ENCODE measurements around the gene TSSC4.

TSSC4 gene

GRCh38 chr11:2396471-2396870, 4.1 kb upstream of the TSSC4 start:
- DNase-seq (ENCODE audit: low read depth, low spot score) = no peak
- no peak overlapping the region for H3K27ac ChIP-seq

GRCh38 chr11:2397005-2397404, 3.5 kb upstream of the TSSC4 start:
- H3K27ac ChIP-seq = no peak overlapping the region

GRCh38 chr11:2398664-2399355, 1.7 kb upstream of the TSSC4 start:
- peak overlapping the region; percentile 91 for H3K27ac ChIP-seq
- no peak for DNase-seq (ENCODE audit: low read depth, low spot score)

More at GRCh38 chr11:2397005-2397404, 3.5 kb upstream of the TSSC4 start:
- no peak for DNase-seq (ENCODE audit: low read depth, low spot score)

- no peak for DNase-seq (ENCODE audit: low read depth, low spot score)
- peak overlapping the region; percentile 91 for H3K27ac ChIP-seq
Observed at GRCh38 chr11:2399488-2400068, 972 bp upstream of the TSSC4 start.

GRCh38 chr11:2400762-2401435, 349 bp downstream of the TSSC4 start:
- no peak for DNase-seq (ENCODE audit: low read depth, low spot score)

GRCh38 chr11:2401436-2401984, 960 bp downstream of the TSSC4 start:
- DNase-seq (ENCODE audit: low read depth, low spot score) = no peak
- peak overlapping the region; percentile 91 for H3K27ac ChIP-seq

More at GRCh38 chr11:2400762-2401435, 349 bp downstream of the TSSC4 start:
- H3K27ac ChIP-seq = peak overlapping the region; percentile 91

- no peak for DNase-seq (ENCODE audit: low read depth, low spot score)
- no peak overlapping the region for H3K27ac ChIP-seq
Observed at GRCh38 chr11:2402106-2402505, 1.6 kb downstream of the TSSC4 start.

GRCh38 chr11:2402890-2403645, 2.5 kb downstream of the TSSC4 start:
- H3K27ac ChIP-seq = no peak overlapping the region
- DNase-seq (ENCODE audit: low read depth, low spot score) = no peak

GRCh38 chr11:2404735-2405196, 4.2 kb downstream of the TSSC4 start:
- DNase-seq (ENCODE audit: low read depth, low spot score) = no peak
- no peak overlapping the region for H3K27ac ChIP-seq

GRCh38 chr11:2406451-2406850, 5.9 kb downstream of the TSSC4 start:
- DNase-seq (ENCODE audit: low read depth, low spot score) = no peak
- no peak overlapping the region for H3K27ac ChIP-seq

- H3K27ac ChIP-seq = no peak overlapping the region
- no peak for DNase-seq (ENCODE audit: low read depth, low spot score)
Observed at GRCh38 chr11:2406878-2407410, 6.4 kb downstream of the TSSC4 start.

- no peak overlapping the region for H3K27ac ChIP-seq
Observed at GRCh38 chr11:2408671-2409070, 8.1 kb downstream of the TSSC4 start.

GRCh38 chr11:2409126-2409525, 8.6 kb downstream of the TSSC4 start:
- no peak overlapping the region for H3K27ac ChIP-seq
- no peak for DNase-seq (ENCODE audit: low read depth, low spot score)

More at GRCh38 chr11:2408671-2409070, 8.1 kb downstream of the TSSC4 start:
- DNase-seq (ENCODE audit: low read depth, low spot score) = no peak

GRCh38 chr11:2409611-2410468, 9.3 kb downstream of the TSSC4 start:
- no peak overlapping the region for H3K27ac ChIP-seq
- DNase-seq (ENCODE audit: low read depth, low spot score) = no peak

- no peak for DNase-seq (ENCODE audit: low read depth, low spot score)
- H3K27ac ChIP-seq = no peak overlapping the region
Observed at GRCh38 chr11:2410616-2411015, 10.1 kb downstream of the TSSC4 start.

- H3K27ac ChIP-seq = no peak overlapping the region
- DNase-seq (ENCODE audit: low read depth, low spot score) = no peak
Observed at GRCh38 chr11:2411446-2412305, 11.1 kb downstream of the TSSC4 start.

GRCh38 chr11:2412323-2412722, 11.8 kb downstream of the TSSC4 start:
- no peak overlapping the region for H3K27ac ChIP-seq
- DNase-seq (ENCODE audit: low read depth, low spot score) = no peak
